Skin epidermis (tissue), 12 donors: ENCODE results near the gene DVL2.
A peak's percentile ranks its signal among the peaks of the same experiment; 100 is the strongest.

Source experiments
- H3K27ac ChIP-seq, 21 experiments: fragments of 200-600 bp; sonication (generic) in 11 of 21; one replicate each; pipeline ENCODE4 v1.5.0; 2020; ENCODE audit warnings: mild to moderate bottlenecking in 3 of 21, inconsistent platforms in 2 of 21, moderate library complexity in 2 of 21
- H3K4me3 ChIP-seq, 7 experiments: fragments of 200-600 bp; sonication (generic) in 2 of 7; one replicate each; pipeline ENCODE4 v1.5.0; 2020; ENCODE audit warnings: inconsistent platforms in 2 of 7, mild to moderate bottlenecking in 2 of 7, moderate library complexity in 1 of 7

The DVL2 gene

DNA sequence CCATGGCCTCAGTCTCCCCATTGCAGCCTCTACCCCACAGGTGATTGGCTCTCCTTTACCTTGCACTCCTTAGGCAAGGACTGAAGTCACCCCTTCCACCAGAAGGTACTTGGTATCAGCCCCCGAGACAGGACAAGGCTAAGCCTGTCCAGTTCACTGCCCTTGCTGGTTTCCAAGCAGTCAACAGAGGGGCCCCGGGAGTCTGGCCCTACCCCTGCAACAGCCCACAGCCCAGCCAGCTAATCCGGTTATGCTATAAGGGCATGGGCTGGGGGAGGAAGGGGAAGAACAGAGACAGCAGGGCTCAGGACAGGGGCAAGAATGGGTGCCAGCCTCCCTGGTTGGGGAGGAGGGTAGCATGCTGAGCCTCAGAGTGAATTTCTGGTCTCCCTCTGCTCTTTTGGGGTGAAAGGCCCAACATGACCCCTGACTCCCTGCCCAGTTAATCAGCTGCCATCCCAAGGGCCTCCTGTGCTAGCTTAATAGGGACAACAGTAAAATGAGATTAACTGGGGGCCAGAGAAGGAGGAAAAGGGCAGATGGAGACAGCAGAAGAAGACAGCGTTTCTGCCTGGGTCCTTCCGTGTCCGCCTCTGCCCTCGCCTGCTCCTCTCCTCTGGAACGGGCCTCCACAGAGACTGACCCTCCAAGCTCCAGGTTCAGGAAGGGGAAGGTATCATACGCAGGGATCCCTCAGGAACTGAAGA, 25.4 kb downstream of the DVL2 start:
- H3K4me3 ChIP-seq, result no peak overlapping the region
- no peak overlapping the region for H3K27ac ChIP-seq

DNA sequence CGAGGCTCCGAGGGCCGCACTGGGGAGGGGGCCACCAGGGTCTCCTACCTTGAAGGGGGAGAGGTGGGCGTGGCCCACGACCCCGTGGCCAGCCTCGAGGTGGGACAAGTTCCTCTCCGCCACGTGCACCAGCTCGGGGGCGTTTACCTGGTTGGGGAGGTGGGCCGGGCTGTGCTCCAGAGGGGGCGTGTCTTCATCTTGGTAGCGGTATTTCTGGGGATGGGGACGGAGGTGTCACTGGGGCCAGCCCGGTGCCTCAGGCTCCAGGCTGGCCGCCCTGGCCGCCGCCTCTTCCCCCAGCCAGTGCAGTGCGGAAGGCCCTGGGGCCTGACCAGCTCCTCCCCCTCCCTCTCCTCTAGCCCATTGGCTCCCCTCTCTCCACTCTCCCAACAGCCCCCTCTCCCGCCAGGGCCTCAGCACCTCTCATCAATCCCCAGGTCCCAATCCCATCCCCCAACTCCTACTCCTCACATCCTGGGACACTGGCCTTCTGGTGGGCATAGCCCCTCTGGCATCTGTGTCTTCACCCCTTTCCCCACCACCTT, 26.2 kb downstream of the DVL2 start:
- Histone ChIP-seq H3K27ac (no peak overlapping the region), H3K4me3 (no peak overlapping the region)

DNA sequence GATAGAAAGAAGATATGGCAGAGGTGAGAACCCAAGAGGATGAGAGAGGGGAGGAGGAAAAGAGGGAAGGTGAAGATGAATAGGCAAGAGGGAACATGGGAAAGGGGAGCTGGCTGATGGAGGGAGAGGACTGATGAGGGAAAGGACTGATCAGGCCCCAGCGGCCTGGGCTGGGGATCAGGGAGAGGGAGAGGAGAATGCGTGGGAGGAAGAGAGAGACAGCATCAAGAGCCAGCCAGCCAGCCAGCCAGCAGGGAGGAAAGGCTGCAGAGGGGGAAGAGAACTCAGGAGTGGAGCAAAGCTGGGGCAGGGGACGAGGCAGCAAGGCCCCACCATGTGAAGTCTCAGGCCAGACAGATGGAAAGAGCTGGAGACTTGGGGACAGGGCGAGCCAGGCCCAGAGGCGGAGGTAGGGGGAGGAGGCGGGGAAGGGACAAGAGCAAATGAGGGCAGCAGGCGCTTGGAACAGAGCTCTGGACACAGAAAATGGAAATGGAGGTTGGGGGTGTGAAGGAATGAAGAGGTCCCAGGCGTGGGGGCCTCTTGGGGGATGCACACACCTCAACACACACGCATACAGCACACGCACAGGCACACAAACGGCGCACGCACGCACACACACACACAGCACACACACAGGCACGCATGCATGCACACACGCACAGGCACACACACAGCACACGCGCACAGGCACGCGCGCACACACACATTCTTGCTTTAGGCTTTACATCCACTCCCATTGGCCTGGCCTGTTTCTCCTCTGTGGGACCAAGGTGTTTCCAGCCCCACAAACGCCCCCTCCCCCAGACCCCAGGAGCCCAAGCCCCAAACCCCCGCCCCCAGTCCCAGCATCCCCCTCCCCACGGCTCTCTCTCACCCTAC, 27.0 kb downstream of the DVL2 start:
- H3K4me3 ChIP-seq, result no peak overlapping the region
- H3K27ac ChIP-seq, result peak overlapping the region in 1 of 21 experiments; percentile 78

DNA sequence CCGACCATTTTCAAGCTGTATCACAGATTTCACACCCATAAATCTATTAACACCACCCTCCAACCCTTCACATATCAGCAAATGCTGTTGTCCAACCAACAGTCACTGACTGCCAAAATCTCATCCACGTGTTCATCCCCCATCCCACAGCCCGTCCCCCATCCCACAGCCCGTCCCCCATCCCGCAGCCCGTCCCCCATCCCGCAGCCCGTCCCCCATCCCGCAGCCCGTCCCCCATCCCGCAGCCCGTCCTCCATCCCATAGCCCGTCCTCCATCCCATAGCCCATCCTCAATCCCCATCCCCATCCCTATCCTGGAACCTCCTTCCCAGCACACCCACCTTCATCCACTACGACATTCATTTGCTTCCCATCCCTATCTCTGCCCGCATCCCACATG, 28.8 kb downstream of the DVL2 start:
- peak overlapping the region in 16 of 21 experiments; percentile 39 to 80 (median 64) for H3K27ac ChIP-seq

DNA sequence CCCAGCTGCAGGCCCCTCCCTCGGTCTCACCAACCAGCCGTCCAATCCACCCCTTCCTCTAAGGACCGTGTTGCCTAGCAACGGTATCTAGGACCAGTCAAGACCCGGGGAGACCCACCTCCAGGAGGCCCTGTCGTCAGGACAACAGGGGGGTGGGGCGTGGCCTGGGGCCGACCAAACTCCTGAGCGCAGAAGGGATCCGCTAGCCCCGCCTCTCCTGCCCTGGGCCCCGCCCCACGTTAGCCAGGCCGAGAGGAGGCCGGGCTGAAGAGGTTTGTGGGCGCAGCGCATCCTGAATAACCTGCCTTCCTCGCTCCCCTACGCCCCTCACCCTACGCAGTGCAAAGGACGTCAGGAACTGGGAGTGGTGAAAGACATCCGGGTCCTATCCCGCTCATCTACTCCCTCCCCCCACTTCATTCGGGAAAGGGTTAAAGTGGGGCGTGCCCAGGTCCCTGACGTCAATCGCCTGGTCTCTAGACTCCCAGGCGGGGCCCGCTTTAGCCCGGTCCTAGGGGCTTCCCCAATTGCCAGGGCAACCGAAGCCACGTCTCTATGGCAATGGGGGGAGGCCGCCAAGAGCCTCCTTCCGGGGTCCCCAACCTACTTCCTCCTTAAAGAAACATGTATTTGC, 29.4 kb downstream of the DVL2 start:
- peak overlapping the region; percentile 31 to 42 (median 34) for H3K4me3 ChIP-seq
- H3K27ac ChIP-seq, result peak overlapping the region in 19 of 21 experiments; percentile 22 to 80 (median 56)

More for the DNA sequence above, 28.8 kb downstream of the DVL2 start:
- H3K4me3 ChIP-seq, result peak overlapping the region in 6 of 7 experiments; percentile 33 to 42 (median 35)

DNA sequence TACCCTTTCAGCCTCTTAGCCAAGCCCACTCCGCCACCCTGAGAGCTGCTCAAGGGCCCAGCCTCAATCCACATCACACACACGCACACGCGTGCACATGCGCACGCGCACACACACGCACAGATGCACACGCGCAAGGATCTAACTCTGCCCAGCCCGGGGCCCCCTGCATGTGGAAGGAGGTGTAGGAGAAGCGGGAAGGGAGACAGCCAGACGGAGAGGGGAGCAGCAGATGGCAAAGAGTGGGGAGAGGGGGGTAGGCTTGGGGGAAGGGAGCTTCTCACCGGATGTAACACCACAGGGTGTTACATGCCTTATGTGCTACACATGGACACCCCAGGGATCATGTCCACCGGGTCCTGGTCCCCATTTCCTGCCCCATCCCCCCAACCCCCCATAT, 30.0 kb downstream of the DVL2 start:
- Histone ChIP-seq H3K27ac (peak overlapping the region in 16 of 21 experiments; percentile 33 to 80 (median 58)), H3K4me3 (peak overlapping the region; percentile 31 to 42 (median 34))

DNA sequence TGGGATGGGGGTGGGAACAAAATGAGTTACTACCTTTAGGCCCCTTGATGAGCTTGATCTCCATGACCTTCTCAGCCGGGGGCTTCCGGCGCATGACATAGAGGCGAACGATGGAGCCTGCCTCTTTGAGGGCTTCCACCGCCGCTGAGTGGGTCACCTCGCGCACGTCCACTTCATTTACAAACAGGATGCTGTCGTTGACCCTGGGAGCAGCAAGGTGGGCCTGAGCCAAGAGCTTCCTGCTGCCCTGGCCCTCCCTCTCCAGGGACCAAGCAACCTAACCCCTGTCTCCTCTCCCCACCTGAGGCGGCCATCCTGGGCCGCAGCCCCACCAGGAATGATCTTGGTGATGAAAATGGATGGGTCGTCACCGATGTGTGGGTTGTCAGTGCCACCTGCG, 30.9 kb downstream of the DVL2 start:
- H3K4me3 ChIP-seq, result no peak overlapping the region
- H3K27ac ChIP-seq, result no peak overlapping the region

DNA sequence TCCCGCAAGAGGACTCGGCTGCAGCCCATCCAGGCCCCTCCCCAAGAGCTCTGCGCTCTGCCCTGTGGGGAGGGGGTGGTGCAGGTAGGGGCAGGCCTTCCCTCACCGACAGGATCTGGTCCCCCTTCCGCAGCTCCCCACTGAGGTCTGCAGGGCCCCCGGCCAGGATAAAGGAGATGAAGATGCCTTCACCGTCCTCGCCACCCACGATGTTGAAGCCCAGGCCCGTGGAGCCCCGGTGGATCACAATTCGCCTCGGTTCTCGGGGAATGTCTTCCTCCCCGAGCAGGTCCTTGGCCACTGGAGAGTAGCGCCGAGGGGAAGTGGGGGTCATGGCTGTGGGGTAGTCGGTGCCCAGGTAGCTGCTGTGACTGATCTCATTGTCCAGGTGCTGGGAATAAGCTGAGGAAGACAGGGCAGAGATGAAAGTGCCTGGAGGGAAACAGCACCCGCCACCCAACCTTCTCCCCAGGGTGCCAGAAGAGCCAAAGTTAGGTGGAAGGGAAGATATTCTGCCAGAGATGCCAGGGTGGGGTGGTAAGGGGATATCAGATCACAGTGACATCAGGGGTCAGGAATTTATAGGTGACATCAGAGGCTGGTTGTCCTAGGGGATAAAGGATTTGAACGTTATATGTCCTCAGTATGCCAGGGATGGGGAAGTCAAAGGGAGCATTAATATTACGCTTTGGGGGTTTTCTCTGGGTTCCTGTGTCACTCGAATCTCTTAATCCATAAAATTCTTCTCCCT, 37.5 kb downstream of the DVL2 start:
- no peak overlapping the region for H3K27ac ChIP-seq
- H3K4me3 ChIP-seq, result no peak overlapping the region

DNA sequence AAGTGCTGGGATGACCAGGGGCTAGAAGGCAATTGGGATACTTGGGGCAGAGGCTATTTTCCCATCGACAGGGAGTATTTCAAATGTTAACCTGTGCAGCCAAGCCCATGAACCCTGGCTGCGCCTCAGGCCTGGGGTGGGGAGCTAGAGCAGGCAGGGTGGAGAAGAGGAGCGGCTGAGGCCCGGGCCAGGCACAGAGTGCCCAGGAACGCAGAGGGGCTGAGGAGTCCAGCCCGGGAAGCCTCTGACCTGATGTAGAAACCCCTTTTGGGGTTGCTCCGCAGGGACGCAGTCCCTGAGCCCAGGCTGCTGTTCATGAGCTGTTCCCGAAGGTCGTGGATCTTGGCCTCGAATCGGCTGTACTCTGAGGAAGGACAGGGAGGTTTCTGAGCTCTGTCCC, 38.3 kb downstream of the DVL2 start:
- no peak overlapping the region for H3K27ac ChIP-seq
- no peak overlapping the region for H3K4me3 ChIP-seq

DNA sequence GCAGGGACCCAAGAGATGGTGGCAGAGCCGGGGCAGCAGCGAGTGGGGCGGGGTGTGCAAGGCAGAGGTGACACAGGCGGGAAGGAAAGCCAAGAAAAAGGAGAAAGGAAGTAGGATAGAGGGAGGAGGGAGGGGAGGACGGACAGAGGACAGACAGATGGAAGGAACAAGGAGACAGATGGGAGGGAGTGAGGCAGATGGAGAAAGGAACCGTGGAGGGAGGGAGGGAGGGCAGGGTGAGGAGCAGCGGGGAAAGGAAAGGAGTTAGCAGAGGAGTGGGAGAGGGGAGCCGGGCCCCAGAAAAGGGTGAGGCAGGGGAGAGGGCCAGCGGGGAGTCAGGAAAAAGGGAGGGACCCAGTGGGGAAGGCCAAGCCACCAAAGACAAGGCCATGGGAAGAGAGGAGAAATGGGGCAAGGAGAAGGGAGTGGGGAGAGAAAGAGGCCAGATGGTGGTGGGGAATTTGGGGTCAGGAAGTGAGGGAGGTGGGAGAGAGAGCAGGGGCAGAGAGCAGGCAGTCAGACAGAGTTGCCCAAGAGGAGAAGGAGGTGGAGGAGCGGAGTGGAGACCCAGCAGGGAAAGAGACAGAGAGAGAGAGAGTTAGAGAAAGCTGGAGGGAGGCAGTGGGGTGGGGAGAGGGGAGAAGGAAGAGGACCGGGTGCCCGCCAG, 41.9 kb downstream of the DVL2 start:
- Histone ChIP-seq H3K4me3 (no peak overlapping the region), H3K27ac (no peak overlapping the region)

DNA sequence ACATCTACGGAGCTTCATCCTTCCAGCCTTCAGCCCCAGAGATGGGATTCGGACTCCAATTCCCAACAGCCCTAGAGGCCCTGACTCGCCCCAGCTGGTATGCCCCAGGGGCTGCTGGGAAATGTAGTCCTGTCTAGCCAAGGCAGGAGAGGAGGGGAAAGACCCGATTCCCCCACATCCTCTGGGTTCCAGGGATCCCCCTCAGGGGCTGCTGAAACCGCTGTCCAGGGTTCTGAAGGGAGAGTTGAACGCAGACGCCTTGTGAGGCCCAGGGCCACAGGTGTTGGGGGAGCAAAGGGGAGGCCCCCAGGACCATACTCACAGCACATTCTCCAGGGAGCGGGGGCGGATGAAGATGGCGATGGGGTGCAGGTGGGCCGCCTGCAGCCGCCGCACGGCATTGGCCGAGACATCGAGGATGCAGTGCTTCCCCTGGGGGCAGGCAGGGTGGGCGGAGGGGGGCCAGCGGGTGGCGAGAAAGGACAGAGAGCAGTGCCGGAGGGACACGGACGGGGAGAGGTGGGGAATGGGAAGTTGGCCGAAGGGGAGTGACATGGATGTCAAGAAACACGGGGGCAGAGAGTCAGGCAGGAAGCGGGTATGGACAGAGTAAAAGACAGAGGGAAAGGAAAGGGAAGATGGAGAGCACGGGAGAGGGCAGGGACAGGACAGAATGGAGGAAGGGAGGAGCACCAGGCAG, 42.6 kb downstream of the DVL2 start:
- no peak overlapping the region for H3K27ac ChIP-seq
- H3K4me3 ChIP-seq, result no peak overlapping the region

DNA sequence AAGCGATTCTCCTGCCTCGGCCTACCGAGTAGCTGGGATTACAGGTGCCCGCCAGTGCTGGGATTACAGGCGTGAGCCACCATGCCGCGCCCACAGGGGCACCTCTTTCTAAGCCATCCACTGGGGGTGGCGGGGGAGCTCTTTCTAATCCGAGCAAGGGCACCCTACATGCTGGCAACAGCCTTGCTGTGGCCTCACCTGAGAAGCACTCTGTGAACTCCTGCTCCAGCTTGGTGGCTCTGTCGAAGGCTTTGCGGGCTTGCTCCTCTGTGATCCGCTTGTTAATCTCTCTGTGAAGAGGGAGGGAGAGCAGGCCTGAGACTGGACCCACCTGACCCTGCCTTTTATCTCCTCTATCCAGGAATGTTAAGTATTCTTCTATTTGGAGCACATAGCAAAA, 43.2 kb downstream of the DVL2 start:
- H3K27ac ChIP-seq, result no peak overlapping the region
- no peak overlapping the region for H3K4me3 ChIP-seq

DNA sequence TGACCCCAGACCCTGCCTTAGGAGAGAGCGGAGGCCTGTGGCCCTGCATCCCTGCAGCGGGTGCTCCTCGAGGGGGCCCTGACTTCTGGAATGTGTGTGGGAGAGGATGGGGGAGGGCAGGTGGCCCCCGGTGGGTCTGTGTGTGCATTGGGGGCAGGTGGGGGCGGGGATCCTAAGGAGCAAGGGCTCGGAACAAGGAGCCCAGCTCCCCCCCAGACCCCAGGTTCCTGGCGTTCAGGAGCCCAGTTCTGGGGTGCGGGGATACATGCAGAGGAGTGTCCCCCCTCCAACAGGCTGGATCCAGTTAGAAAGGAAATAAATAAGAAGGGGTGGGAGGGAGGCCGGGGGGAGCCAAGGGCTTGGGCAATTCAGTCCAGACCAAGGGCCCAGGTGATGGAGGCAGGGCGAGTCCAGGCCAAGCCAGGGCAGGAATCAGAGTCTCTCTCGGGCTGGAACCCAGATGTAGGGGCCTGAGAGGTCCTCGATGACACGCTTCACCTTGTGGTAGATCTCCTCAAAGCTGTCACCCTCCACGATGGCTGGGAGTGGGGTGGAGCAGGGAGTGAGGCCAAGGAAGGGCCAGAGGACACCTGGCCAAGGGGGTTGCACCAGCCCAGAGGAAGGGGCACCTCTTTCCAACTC, 43.9 kb downstream of the DVL2 start:
- H3K27ac ChIP-seq, result no peak overlapping the region
- no peak overlapping the region for H3K4me3 ChIP-seq

DNA sequence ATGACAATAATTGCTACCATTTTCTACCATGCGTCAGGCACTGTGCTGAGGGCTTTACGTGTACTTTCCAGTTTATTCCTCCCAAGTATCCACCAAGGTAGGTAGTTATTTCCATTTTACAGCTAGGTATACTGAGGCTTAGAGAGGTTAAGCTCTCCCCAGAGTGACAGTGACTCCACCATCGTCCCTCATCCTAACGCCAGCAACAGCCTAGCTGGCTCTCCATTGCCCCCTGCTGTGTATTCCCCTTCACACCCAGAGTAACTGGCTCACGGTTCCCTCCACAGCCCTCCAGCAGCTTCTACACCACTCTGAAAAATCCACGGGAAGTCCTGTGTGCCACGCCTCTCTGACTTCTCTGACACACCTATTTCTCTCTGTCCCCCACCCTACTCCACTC, 48.1 kb downstream of the DVL2 start:
- H3K27ac ChIP-seq, result no peak overlapping the region

DNA sequence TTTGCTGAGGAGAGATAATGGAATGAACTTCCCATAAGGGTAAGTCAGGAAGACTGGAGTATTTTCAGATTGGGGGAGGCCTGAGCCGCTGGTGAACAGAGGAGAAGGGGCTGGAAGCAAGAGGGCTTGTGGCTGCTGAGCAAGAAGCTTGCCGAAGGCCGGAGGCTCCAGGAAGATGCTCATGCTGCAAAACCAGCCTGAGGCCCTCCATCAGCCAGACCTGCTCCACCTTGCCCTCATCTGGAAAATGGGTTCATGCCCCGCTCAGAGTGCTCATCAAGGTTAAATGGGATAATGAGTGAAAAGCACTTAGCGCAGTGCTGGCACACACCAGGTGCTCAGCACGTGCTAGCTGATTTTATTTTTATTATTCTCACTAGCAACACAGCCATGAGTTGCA, 49.7 kb downstream of the DVL2 start:
- no peak overlapping the region for H3K27ac ChIP-seq
- no peak overlapping the region for H3K4me3 ChIP-seq

More for the DNA sequence above, 48.1 kb downstream of the DVL2 start:
- no peak overlapping the region for H3K4me3 ChIP-seq

DNA sequence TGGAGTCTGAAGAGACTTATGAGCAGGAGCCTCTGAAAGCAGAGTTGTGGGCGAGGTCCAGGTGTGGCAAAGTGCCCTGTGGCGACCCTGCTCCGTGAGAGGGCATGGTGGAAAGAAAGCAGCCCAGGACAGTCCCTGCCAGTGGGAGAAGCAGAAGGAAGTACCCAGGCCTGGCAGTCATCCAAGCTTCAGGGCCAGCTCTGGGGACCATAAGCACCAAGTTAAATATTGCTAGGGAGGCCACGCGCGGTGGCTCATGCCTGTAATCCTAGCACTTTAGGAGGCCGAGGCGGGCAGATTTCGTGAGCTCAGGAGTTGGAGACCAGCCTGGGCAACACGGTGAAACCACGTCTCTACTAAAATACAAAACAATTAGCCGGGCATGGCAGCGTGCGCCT, 50.2 kb downstream of the DVL2 start:
- Histone ChIP-seq H3K27ac (no peak overlapping the region), H3K4me3 (no peak overlapping the region)

DNA sequence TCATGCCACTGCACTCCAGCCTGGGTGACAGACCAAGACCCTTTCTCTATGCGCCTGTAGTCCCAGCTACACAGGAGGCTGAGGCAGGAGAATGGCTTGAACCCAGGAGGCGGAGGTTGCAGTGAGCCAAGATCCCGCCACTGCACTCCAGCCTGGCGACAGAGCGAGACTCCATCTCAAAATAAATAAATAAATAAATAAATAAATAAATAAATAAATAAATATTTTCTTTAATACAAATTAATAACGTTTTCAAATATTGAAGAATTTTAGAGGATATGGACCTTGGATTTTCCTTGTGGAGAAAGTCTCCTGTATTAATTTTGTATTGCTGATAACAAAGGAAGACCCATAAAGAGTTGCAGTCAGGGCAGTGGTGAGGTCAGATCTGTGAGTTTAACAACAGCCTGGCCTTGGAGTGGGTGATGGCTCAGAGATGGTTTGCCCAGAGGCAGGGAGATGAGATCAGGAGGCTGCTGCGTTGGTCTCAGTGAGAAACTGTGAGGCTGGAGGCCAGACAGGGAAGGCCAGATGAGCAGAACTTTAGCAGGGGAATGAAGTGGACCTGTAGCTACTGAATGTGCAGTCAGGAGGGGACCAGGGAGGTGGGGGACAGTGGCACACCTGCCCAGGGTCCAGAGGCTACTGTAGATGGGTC, 50.8 kb downstream of the DVL2 start:
- Histone ChIP-seq H3K27ac (no peak overlapping the region), H3K4me3 (no peak overlapping the region)
